NT2/D1 (cell line): ENCODE data around the gene CCL20.

Experiments
- SUZ12 ChIP-seq: IDR thresholded peaks from 2 replicates; pipeline ENCODE4 v1.6.1; 2011; ENCODE audit not compliant: insufficient read length, insufficient read depth; ENCODE audit errors: extremely low read depth
- YY1 ChIP-seq: IDR thresholded peaks from 2 replicates; pipeline ENCODE4 v1.6.1; 2011; ENCODE audit not compliant: insufficient read length, insufficient read depth
- ZNF274 ChIP-seq: IDR thresholded peaks from 2 replicates; pipeline ENCODE4 v1.6.1; 2011; ENCODE audit warnings: mild to moderate bottlenecking, low read depth, low read length

- TF ChIP-seq SUZ12, result no peak
- TF ChIP-seq ZNF274, result no peak
- TF ChIP-seq YY1, result no peak
These were observed 17.5 kb upstream of the CCL20 start for GRCh38 chr2:227796045-227796711.
